Measurements from ENCODE around the gene IQSEC3.
"Not testable (repeated sequence)": the region's sequence is repeated elsewhere in the genome, so short reads cannot be mapped to it uniquely, and the experiment has no call there.

Gene IQSEC3

DNA sequence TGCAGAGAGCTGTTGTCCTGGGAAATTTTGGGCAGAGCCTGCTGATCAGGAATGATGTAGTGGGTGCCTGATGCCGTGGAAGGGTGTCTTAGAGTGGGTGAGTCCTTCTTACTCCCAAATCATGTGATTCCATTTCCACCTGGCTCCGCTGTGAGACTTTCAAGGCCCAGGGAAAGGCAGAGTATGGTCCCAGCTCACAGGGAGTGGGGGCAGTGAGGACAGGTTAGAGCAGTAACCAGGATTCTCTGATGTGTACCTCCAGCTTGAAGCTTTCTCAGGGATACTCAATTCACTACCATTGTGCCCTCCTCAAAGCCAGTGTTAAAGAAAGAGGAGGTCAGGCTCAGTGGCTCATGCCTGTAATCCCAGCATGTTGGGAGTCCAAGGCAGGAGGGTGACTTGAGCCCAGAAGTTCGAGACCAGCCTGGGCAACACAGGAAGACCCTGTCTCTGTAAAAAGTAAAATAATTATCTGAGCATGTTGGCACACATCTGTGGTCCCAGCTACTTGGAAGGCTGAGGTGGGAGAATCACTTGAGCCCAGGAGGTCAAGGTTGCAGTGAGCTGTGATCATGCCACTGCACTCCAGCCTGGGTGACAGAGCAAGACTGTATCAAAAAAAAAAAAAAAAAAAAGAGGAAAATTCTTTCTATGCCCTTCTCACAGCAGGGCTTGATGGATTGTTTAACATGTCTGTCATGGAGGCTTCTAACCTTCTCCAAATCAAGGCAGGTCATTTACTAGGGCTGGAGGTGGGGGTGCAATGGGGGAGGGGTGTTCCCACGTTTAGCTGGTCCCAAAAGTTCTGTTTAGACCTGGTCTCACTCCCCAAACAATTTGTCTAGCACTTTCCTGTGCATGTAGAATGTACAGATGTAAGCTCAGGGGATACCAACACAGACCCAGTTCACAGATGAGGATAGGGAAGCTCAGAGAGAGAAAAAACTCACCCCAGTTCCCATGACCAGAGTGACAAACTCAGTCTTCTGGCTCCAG lies 12.5 kb upstream of the IQSEC3 start:
- no peak for DNase-seq

DNA sequence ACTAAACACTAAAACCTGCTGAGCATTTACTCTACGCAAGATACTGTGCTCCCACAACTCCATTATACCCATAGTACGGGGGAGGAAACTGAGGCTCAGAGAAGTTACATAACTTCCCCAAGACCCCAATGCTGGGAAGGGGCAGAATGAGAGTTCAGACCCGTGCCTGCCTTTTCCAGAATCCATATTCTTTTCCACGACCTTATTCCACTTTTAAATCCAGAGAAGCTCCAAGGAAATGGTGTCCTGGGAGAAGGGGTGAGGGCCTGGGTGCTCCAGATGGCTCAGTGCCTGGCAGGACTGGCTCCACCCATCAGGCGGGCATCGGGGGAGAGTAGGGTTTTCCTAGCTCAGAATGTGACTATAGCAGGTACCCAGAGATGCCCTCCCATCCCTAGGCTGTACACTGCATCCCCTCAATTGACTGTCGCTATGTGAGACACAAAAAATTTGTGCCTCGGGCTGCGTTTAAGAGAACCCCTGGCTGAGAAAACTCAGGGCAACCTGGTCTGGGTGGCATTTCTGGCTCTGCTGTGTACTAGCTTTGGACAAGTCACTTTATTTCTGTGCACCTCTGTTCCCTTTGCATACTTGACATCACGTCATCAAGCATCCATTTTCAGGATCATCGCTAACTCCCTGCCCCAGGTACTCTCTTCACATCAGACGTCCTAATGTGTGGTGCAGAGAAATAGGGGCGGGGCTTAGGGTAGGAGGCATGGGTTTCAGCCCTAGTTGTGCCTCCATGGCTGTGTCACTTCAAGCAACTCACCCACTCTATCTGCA lies 11.6 kb upstream of the IQSEC3 start:
- no peak for DNase-seq

DNA sequence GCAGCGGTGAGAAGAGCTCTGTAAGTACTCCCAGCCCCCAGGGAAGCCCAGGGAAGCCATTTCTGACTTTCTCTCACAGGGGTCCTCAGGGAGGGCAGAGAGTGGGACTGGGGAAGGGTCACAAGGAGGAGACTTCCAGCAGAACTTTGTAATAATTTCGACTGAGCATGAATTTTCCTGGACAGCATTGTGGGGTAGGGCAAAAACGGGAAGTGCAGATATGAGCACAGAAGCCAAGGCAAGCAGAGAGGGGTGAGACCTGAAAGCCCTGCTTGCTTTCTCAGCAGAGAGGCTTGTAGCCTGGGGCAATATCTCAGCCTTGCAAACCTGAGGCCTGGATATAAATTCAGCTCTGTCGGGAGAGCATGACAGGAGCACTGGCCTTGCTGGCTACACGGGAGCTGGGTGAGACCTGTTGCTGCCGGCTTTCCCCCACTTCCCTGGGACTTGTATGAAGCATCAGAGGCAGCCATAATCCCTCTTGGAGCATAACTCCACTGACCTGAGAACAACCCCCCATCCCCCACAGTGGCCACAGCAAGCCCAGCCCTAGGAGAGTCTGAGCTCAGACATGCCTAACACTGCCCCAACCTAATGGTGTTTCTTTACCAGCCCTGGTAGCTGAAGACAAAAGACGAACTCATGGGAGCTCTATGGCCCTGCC lies 9.8 kb upstream of the IQSEC3 start:
- no peak for DNase-seq

DNA sequence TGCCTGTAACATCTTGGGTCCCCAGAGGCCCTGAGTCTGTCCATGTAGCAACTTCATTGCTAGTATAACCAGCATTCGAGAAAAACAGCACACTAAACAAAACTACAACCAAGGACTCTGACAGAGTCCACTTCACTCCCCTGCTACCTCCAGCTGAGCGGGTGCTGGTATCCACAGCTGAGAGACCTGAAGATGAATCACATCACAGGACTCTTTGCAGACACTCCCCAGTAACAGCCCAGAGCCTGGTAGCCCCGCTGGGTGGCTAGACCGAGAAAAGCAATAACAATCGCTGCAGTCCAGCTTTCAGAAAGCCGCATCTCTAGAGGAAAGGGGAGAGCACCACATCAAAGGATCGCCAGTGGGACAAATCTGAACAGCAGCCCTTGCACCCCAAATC lies 9.0 kb upstream of the IQSEC3 start:
- DNase-seq = no peak

DNA sequence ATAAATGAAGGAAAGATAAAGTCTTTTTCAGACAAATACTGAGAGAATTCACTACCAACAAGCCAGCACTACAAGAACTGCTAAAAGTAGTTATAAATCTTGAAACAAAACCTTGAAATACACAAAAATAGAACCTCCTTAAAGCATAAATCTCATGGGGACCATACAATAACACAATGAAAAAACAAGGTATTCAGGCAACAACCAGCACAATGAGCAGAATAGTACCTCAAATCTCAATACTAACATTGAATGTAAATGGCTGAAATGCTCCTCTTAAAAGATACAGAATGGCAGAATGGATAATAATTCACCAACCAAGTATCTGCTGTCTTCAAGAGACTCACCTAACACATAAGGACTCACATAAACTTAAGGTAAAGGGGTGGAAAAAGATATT lies 7.7 kb upstream of the IQSEC3 start:
- no peak for DNase-seq

DNA sequence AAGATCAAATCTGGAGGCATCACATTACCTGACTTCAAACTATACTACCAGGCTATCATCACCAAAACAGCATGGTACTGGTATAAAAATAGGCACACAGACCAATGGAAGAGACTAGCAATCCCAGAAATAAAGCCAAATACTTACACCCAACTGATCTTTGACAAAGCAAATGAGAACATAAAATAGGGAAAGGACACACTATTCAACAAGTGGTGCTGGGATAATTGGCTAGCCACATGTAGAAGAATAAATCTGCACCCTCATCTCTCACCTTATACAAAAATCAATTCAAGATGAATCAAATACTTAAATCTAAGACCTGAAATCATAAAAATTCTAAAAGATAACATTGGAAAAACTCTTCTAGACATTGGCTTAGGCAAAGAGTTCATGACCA lies 4.7 kb upstream of the IQSEC3 start:
- DNase-seq = not testable (repeated sequence)

DNA sequence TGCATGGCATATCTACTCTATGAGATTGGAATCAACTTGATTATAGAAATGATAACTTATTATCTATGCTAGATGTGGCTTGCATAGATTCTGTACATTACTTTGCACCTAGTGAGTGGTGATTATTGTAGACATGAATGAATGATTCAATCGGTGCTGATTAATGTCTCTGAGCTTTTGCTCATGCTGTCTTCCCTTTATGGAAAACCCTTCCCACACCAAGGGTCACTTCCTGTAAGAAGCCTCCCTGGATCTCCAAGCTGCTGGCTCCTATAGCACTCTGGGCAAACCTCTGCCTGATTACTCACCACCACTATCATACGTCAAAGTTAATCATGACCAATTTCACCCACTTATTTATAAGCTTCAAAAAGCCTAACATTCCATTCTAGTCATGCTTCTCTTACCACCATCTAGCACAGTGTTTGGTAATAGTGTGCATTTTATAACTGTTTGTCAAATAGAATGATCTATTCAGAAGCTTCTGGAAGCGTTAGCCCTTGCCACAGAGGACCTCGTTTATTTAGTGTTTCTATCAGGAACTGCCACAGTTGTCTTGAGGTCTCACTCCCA lies 990 bp upstream of the IQSEC3 start:
- not testable (repeated sequence) for DNase-seq

DNA sequence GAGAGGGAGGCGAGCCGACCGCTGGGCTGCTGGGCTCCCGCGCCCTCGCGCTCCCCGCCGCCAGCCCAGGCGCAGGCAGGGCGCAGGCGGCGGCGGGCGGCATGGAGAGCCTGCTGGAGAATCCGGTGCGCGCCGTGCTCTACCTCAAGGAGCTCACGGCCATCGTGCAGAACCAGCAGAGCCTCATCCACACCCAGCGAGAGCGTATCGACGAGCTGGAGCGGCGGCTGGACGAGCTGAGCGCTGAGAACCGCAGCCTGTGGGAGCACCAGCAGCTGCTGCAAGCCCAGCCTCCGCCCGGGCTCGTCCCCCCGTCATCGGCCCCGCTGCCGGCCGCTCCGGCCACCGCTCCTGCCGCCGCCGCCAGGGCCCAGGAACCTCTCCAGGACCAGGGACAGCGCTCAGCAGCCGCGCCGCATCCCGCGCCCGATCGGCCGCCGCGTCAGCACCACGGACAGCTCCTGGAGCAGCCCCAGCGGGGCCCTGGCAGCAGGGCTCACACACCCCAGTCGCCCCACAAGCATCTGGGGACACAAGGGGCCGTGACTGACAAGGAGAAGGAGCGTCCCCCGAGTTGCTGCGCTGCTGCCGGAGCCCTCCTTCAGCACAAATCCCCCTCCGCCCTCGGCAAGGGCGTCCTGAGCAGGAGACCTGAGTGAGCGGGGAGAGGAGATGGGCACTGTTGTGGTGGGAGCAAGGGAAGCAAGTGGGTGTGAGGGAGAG lies 376 bp downstream of the IQSEC3 start:
- not testable (repeated sequence) for DNase-seq

DNA sequence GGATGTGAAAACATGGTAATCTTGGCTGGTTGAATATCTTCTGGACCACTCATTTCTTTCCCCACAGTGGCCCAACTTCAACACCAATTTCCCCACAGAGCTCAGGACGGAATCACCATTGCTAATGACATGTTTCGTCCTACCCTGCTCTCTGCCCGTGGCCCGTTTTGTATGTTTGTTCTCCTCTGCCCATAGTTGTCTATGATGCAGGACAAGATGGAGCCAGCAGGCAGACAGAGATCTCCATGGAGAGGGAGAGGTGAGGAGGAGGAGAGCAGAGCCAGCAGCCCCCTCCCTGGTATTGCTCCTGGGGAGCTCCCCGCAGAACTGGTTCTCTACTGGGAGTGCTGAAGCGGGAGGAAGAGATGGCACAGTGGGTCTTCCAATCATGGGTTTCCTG lies 3.1 kb downstream of the IQSEC3 start:
- DNase-seq = not testable (repeated sequence)

DNA sequence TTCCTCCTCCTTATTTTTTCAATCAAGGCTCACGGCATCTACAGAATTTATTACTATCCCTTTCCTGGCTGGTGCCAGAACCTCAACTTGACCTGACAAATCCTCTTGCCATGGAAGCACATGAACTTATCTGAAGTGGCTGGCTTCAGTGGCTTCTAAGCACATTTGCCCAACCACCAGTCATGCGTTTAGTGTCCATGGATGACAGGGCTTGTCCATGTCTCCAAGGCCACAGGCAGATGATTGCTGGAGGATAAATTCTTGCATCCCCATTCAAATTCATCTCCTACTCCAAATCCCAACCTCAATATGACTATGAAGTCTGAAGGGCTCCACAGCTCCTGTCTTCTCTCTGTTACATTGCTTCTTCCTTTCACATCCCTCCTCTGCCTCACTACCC lies 4.0 kb downstream of the IQSEC3 start:
- not testable (repeated sequence) for DNase-seq

DNA sequence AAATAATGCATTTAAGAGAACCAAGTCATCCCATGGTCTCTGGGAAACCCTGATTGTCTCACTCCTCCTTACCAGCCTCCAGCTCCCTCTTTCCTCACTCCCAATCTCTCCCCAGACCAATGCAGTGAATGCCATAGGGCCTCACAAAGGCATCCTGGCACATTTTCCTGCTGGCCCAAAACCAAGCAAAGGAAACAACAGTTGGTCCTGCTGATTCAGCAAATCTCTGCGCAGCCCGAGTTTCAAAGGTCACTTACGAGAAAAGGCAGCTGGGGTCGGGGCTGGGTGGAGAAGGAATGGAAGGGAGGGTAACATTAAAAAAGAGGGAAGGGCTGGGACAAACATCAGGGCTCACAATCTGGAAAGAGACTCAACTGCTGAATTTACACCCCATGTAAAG lies 5.5 kb downstream of the IQSEC3 start:
- not testable (repeated sequence) for DNase-seq

DNA sequence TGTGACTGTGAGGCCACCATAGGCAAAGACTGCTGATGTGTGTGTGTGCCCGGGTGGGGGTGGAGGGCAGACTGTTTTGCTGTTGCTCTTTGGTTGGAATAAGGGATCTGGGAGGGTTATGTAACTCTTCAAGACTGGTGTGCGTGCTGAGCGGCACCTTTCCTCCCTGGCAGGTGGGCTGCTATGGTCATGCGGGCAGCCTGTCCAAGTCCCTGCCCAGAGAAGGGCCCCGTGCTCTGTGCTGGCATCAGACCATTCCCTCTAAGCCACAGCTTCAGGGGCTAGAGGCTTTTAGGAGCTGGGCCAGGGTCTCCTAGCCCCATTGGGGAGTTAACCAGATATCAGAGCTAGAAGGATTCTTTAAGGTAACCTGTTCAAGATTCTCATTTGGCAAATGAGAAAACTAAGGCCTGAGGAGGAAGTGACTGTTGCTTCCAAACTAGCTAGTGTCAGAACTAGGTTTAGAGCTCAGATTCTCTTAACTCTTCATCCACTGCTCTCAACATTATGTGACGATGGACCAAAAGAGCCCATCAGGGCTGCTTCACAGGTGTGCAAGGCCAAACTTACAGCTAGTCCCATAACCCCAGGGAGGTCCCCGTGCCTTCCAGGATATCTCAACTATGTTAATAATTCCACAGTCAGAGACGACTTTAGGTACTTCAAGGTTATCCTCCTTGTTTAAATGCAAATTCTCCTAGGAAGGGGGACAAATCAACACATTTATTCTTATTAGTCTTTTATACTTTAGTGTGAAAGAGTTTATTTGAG lies 8.0 kb downstream of the IQSEC3 start:
- DNase-seq = not testable (repeated sequence)

DNA sequence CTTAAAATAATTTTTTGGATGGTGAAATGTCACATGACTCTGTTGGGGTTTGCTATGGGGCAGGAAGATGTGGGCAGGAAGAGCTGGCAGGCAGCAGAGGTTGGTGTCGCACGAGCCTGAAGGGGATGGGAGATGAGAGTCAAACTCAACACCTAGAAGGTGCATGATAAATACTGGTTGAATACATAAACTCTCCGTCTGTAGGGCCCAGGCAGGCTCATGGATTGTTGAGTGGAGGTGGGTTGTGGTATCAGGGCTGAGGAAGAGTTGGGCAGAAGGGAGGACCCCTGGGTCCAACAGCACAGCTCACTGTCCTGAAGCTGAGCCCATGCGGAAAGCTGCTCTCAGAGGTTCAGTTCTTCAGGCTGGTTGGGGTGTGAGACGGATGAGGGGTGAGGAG lies 9.0 kb downstream of the IQSEC3 start:
- DNase-seq = not testable (repeated sequence)

DNA sequence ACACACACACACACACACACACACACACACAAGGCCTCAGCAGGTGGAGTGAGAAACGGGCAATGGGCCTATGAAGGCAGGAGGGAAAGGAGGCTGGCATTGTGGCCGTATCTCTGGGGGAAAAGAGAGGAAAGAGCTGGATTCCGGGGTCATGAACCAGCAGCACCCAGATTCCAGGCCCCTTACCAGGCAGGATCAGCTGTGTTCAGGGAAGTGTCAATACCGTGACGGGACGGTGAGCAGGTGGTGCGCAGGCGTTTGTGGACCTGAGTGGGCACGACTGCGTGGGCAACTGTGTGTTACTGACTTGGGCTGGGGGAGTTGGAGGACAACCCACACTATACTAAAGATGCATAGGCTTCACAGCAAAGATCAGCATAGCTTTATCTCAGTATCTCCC lies 9.5 kb downstream of the IQSEC3 start:
- not testable (repeated sequence) for DNase-seq

DNA sequence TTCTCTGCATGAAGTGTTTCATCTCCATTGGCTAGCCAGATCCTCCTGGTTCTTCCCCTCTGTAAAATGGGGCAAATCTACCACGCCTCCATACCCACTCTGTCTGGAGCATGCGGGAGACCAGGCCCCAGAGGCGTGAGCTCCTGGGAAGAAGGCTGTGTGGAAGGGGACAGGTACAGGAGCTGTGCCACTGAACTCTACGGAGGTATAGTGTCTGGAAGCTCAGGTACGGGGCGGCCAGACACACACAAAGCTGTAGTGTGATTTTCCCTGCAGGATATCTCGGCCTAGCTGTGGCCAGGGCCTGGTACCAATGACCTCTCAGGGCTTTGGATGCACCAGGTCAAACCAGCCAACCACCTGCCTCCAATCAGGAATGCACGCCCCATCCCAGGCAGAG lies 10.0 kb downstream of the IQSEC3 start:
- DNase-seq = not testable (repeated sequence)

DNA sequence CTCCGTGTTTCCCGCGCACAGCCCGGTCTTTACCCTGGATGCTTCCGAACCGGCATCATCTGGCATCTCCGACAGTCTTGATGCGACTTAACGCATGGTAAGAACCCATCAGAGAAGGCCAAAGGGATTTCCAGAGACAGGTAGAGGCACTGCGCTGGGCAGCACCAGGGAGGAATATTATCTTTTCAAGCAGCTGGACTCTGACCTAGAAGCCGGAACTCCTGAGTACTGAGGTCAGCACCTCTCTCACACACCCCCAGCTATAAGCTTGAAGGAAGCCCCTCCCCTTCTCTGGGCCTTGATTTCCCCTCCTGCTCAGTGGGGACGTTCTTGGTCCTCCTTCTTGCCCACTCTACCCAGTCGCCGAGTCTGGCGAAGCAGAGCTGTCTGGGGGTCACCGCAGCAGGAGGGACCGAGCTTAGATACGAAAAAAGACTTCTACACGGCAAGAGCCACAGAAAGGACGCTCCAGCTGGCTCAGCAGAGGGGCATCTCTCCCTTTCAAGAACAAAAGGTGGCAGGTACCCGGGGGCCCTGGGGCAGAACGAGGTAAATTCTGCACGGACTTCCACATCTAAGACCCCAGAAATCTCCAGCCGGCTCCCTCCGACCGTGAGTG lies 10.6 kb downstream of the IQSEC3 start:
- not testable (repeated sequence) for DNase-seq

DNA sequence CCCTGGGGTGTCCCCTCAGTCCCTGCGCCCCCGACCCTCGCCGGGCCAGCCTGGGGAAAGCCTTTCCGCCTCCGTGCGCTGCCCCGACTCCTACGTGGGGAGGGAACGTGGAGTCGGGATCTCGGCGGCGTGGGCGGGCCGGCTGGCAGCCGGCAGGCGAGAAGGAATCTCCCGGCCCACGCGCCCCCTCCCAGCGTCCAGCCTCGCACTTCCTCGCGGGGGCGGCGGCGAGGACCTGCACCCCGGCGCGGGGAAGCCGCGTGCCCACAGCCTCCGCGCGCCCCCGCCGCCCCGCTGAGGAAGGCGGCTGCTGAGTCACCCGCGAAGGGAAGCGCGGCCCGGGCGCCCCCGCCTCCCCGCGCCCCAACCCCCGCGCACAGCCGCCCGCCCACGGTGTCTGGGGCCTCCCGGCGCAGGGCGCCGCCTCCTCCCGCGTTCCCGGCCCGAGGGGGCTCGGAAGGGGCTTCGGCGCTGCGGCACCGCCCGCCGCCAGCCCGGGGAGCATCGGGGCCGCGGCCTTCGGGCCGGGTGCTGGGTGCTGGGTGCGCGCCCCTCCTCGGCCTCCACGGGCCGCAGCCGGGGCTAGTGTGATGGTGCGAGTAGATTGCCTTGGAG lies 11.3 kb downstream of the IQSEC3 start:
- peak; percentile 23 for DNase-seq

DNA sequence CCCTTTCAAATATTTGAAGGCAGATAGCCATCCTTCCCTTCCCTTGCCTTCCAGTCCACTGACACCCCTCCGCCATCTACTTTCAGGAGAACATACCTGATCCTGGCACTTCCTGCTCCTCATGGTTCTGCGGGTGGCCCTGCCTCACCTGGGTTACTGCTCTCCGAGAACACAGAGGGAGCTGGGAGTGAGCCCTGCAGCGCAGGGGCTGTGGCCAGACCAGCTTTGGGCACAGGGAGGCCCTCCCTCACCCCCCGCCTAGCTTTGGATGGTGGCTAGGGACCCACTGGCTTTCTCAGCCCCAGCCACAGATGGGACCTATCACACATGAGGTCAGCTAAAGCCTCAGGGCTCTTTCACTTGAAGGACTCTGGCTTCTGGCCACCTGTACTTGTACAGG lies 12.4 kb downstream of the IQSEC3 start:
- no peak for DNase-seq

DNA sequence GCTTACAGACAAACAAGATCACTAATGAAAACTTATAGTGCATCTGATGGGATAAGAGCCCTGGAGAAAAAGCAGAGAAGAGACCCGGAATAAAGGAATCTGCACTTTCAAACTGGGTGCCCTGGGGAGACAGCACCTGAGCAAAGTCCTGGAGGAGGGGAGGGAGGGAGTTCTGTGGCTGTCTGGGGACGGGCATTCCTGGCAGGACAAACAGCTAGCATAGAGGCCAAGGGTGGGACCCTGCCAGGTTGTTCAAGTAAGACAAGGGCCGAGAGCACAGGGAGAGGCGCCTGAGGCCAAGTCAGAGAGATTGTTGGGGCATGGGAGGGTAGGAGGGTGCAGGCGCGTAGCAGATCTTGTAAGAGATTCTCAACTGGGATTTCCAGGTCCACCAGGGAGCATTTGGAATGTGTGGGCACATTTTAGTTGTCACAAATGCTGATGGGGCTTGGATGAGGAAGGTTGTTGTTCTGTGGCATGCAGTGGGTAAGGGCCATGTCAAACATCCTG lies 14.2 kb downstream of the IQSEC3 start:
- no peak for DNase-seq

DNA sequence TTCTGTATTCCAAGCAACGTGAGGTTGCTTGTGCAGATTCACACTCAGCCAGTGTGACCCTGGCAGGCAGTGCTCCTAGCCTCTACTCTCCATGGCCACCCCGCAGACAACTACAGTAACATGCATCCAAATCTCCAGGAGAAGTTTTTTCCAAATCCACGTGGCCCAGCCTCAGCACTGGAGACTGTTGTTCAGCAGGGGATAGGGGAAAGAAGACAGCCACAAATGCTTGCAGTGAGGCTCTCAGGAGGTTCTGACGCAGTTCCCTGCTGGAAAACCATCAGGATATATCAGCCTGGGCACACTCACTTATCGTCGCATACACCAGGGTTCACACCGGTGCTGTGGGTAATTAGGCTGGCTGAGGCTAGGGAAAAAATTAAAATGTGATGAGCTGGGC lies 16.2 kb downstream of the IQSEC3 start:
- no peak for DNase-seq

Measured in NCI-H146 (cell line).